H1 (cell line): ENCODE measurements around the gene ITIH4. TPM values are rescaled to one million over a fixed set of nuclear protein-coding genes. Genes with fewer than 3 reads are reported as not detected.

Experiments used
- BRCA1 ChIP-seq: IDR thresholded peaks from 2 replicates; pipeline ENCODE4 v1.6.1; 2012; ENCODE audit warnings: low read depth, low read length, improper control_type of control experiment
- EP300 ChIP-seq, 2 experiments: IDR thresholded peaks; 1 replicate in 1 of 2; 2 replicates in 1 of 2; pipeline ENCODE4 v1.6.1; 2011 to 2012; ENCODE audit warnings: low read depth in 2 of 2, low read length in 2 of 2, mild to moderate bottlenecking in 2 of 2, borderline replicate concordance in 1 of 2, inconsistent platforms in 1 of 2, moderate library complexity in 1 of 2
- FOSL1 ChIP-seq: IDR thresholded peaks from 2 replicates; pipeline ENCODE4 v1.6.1; 2011; ENCODE audit warnings: mild to moderate bottlenecking, low read depth, low read length, moderate library complexity; ENCODE audit not compliant: insufficient read depth
- SP4 ChIP-seq: IDR thresholded peaks from 2 replicates; pipeline ENCODE4 v1.6.1; 2012; ENCODE audit warnings: low read length, inconsistent platforms
- polyA plus RNA-seq, 7 experiments: library from polyadenylated mRNA; depleted of rRNA in 3 of 7; stranded (reverse) in 5 of 7; unstranded in 2 of 7; fragments of >200 nt in 5 of 7; fragments of 200-250 nt in 2 of 7; gene quantifications; 1 replicate in 5 of 7; 2 replicates in 1 of 7; 4 replicates in 1 of 7; pipeline versions ENCODE4 v1.2.1 to v1.2.3, GENCODE V29; 2011 to 2013; ENCODE audit warnings: missing spikeins in 2 of 7, mixed read lengths in 2 of 7
- total RNA-seq: library from RNA; stranded (reverse); fragmentation: NEBNext Ultra II Directional; extraction: Animal tissue kit (Norgen Biotek cat#: 25700); gene quantifications from 2 replicates; pipeline ENCODE4 v1.2.1, GENCODE V29; 2021

Gene ITIH4
- total and polyA plus RNA-seq, 2 of the 8 experiments (the other 6 are each of a cell fraction or from before 2014, with no cell fraction given): 3.4 to 3.7 TPM

- TF ChIP-seq BRCA1 (no peak), FOSL1 (no peak), EP300 (IDR thresholded peaks at IDR 0.05; ENCODE audit: borderline replicate concordance in 1 of 2, low read depth in 2 of 2, low read length in 2 of 2) (no peak), SP4 (no peak)
These were observed 43.8 kb upstream of the ITIH4 start (continued) for GRCh38 chr3:52874160-52874701.
